SK-N-SH treated with all-trans-retinoic acid at 6 μM for 48 hours (cell line): ENCODE results near the gene IQCF6.

Source experiments
- ATAC-seq: fragments of 200-7000 bp; cut with Tn5 transposase; 3 replicates; pipeline ENCODE4 v1.9.1; 2020; ENCODE audit warnings: mild to moderate bottlenecking, moderate library complexity
- ARNTL ChIP-seq: fragments of 450-650 bp; formaldehyde crosslinking; IDR thresholded peaks from 2 replicates; pipeline ENCODE4 v1.5.0; 2020; ENCODE audit warnings: low read depth, mild to moderate bottlenecking, moderate library complexity, borderline replicate concordance
- BACH2 ChIP-seq: fragments of 250-450 bp; sonication (Bioruptor Pico); IDR thresholded peaks from 2 replicates; pipeline ENCODE4 v1.9.0; 2021; ENCODE audit warnings: mild to moderate bottlenecking, borderline replicate concordance
- CREB5 ChIP-seq: fragments of 250-450 bp; sonication (Bioruptor Pico); IDR thresholded peaks from 2 replicates; pipeline ENCODE4 v1.5.1; 2020; ENCODE audit warnings: low read depth, mild to moderate bottlenecking, moderate library complexity
- CSRNP3 ChIP-seq: fragments of 250-450 bp; sonication (Bioruptor Pico); IDR thresholded peaks from 2 replicates; pipeline ENCODE4 v1.5.1; 2021; ENCODE audit warnings: mild to moderate bottlenecking, moderate library complexity
- ESRRG ChIP-seq: fragments of 250-450 bp; sonication (Bioruptor Pico); IDR thresholded peaks from 2 replicates; pipeline ENCODE4 v1.6.1; 2021; ENCODE audit warnings: mild to moderate bottlenecking
- GLIS3 ChIP-seq: fragments of 250-450 bp; sonication (Bioruptor Pico); IDR thresholded peaks from 2 replicates; pipeline ENCODE4 v1.5.0; 2020; ENCODE audit warnings: mild to moderate bottlenecking, moderate library complexity
- ISL1 ChIP-seq: fragments of 250-450 bp; sonication (Bioruptor Pico); IDR thresholded peaks from 2 replicates; pipeline ENCODE4 v2.1.2; 2022; ENCODE audit warnings: mild to moderate bottlenecking, moderate library complexity
- OSR1 ChIP-seq: fragments of 250-450 bp; sonication (Bioruptor Pico); IDR thresholded peaks from 2 replicates; pipeline ENCODE4 v1.8.0; 2022; ENCODE audit warnings: moderate library complexity, mild to moderate bottlenecking, inconsistent platforms
- PATZ1 ChIP-seq: fragments of 250-450 bp; sonication (Bioruptor Pico); IDR thresholded peaks from 2 replicates; pipeline ENCODE4 v1.8.0; 2020; ENCODE audit warnings: mild to moderate bottlenecking, moderate library complexity, borderline replicate concordance
- POU6F1 ChIP-seq: fragments of 250-450 bp; sonication (Bioruptor Pico); IDR thresholded peaks from 2 replicates; pipeline ENCODE4 v1.8.0; 2021; ENCODE audit warnings: low read depth, mild to moderate bottlenecking, moderate library complexity, borderline replicate concordance
- PPARA ChIP-seq: fragments of 250-450 bp; sonication (Bioruptor Pico); IDR thresholded peaks from 2 replicates; pipeline ENCODE4 v1.5.0; 2020; ENCODE audit warnings: mild to moderate bottlenecking, borderline replicate concordance
- RARB ChIP-seq: fragments of 250-450 bp; sonication (Bioruptor Pico); IDR thresholded peaks from 2 replicates; pipeline ENCODE4 v1.8.0; 2021; ENCODE audit warnings: mild to moderate bottlenecking, moderate library complexity
- TCF4 ChIP-seq: fragments of 250-450 bp; sonication (Bioruptor Pico); IDR thresholded peaks from 2 replicates; pipeline ENCODE4 v1.8.0; 2021; ENCODE audit warnings: mild to moderate bottlenecking, moderate library complexity, borderline replicate concordance
- TOX ChIP-seq: fragments of 250-450 bp; sonication (Bioruptor Pico); IDR thresholded peaks from 2 replicates; pipeline ENCODE4 v1.8.0; 2021; ENCODE audit warnings: mild to moderate bottlenecking, moderate library complexity, borderline replicate concordance
- TSHZ2 ChIP-seq: fragments of 250-450 bp; sonication (Bioruptor Pico); IDR thresholded peaks from 2 replicates; pipeline ENCODE4 v1.5.0; 2020; ENCODE audit warnings: mild to moderate bottlenecking, moderate library complexity
- ZC3H10 ChIP-seq: fragments of 250-450 bp; sonication (Bioruptor Pico); IDR thresholded peaks from 2 replicates; pipeline ENCODE4 v1.5.1; 2021; ENCODE audit warnings: mild to moderate bottlenecking, moderate library complexity
- ZFP30 ChIP-seq: fragments of 450-650 bp; formaldehyde crosslinking; IDR thresholded peaks from 2 replicates; pipeline ENCODE4 v1.5.0; 2022; ENCODE audit warnings: mild to moderate bottlenecking, moderate library complexity
- ZNF565 ChIP-seq: fragments of 450-650 bp; formaldehyde crosslinking; conservative IDR thresholded peaks from 2 replicates; pipeline ENCODE4 v1.5.0; 2020; ENCODE audit warnings: low read depth, mild to moderate bottlenecking, moderate library complexity
- ZNF70 ChIP-seq: fragments of 450-650 bp; formaldehyde crosslinking; IDR thresholded peaks from 2 replicates; pipeline ENCODE4 v1.5.0; 2020; ENCODE audit warnings: mild to moderate bottlenecking, moderate library complexity

IQCF6 gene

GRCh38 chr3:51799879-51800749 lies 21.1 kb upstream of the IQCF6 start:
- TF ChIP-seq CREB5 (no peak), TCF4 (CRISPR knock-in tag) (peak; percentile 32; the same call in 1 of the 2 replicates)
- TF ChIP-seq, all 23 proteins: peak for 1
- ATAC-seq: peak; percentile 85

- ATAC-seq: no peak
- TF ChIP-seq ZNF565 (CRISPR knock-in tag) (no peak), PATZ1 (no peak), BACH2 (CRISPR knock-in tag) (no peak), RARB (CRISPR knock-in tag) (no peak), ZNF70 (CRISPR knock-in tag) (no peak), TSHZ2 (CRISPR knock-in tag) (no peak), OSR1 (CRISPR knock-in tag) (no peak), ESRRG (no peak), ISL1 (CRISPR knock-in tag) (no peak), PPARA (CRISPR knock-in tag) (no peak), ARNTL (CRISPR knock-in tag) (no peak), CREB5 (no peak), ZFP30 (CRISPR knock-in tag) (no peak), CSRNP3 (CRISPR knock-in tag) (no peak), TOX (no peak), POU6F1 (CRISPR knock-in tag) (no peak), GLIS3 (CRISPR knock-in tag) (no peak), TCF4 (CRISPR knock-in tag) (no peak), ZC3H10 (CRISPR knock-in tag) (no peak)
Measured at GRCh38 chr3:51798411-51798963, 19.4 kb upstream of the IQCF6 start.
